ENCODE data around the gene THOC6. TPM values are rescaled to one million over a fixed set of nuclear protein-coding genes. Genes with fewer than 3 reads are reported as not detected.

Gene THOC6
- total and polyA plus RNA-seq, 9 of the 15 experiments (the other 6 are each of a cell fraction or from before 2014, with no cell fraction given) = 2.5 to 65.4 (median 42.3) TPM

GRCh38 chr16:3020247-3020603 is 3.6 kb upstream of the THOC6 start, which contains the start of gene TNFRSF12A (continued):
- no peak for TF ChIP-seq ZC3H4 (CRISPR knock-in tag; IDR thresholded peaks at IDR 0.05; ENCODE audit: borderline replicate concordance)
- TF ChIP-seq SRF (CRISPR knock-in tag; IDR thresholded peaks at IDR 0.05) = no peak
- TF ChIP-seq MIER1 (IDR thresholded peaks at IDR 0.05; ENCODE audit: low read depth) = no peak
- TF ChIP-seq KHSRP (IDR thresholded peaks at IDR 0.05) = no peak
- TF ChIP-seq CTCFL (IDR thresholded peaks at IDR 0.05; ENCODE audit: borderline replicate concordance, insufficient read depth, low read depth, low read length, poor library complexity, severe bottlenecking) = no peak
- TF ChIP-seq IRF2 (CRISPR knock-in tag; IDR thresholded peaks at IDR 0.05) = no peak
- no peak for TF ChIP-seq MCM2 (IDR thresholded peaks at IDR 0.05; ENCODE audit: low read depth)
- TF ChIP-seq PYGO2 (tag; IDR thresholded peaks at IDR 0.05) = no peak
- TF ChIP-seq ZBTB26 (CRISPR knock-in tag; IDR thresholded peaks at IDR 0.05) = no peak
- TF ChIP-seq TEAD1 (CRISPR knock-in tag; IDR thresholded peaks at IDR 0.05) = no peak
- TF ChIP-seq ATF1 (CRISPR knock-in tag; IDR thresholded peaks at IDR 0.05) = no peak
- no peak for TF ChIP-seq ATF1 (tag; IDR thresholded peaks at IDR 0.05)
- TF ChIP-seq CHCHD3 (CRISPR knock-in tag; IDR thresholded peaks at IDR 0.05) = no peak
- TF ChIP-seq FOXK1 (CRISPR knock-in tag; IDR thresholded peaks at IDR 0.05; ENCODE audit: borderline replicate concordance) = no peak
- no peak for TF ChIP-seq HNRNPL (IDR thresholded peaks at IDR 0.05; ENCODE audit: low read depth, low read length)
- peak; percentile 58; the same call in 1 of the 2 replicates for TF ChIP-seq CBX1 (IDR thresholded peaks at IDR 0.05; ENCODE audit: low read depth)
- no peak for TF ChIP-seq TARDBP (IDR thresholded peaks at IDR 0.05)
- TF ChIP-seq GMEB1 (CRISPR knock-in tag; IDR thresholded peaks at IDR 0.05) = 0 out of 2 replicates have a peak, but pooled peaks have one; percentile 7
- TF ChIP-seq CREB5 (CRISPR knock-in tag; IDR thresholded peaks at IDR 0.05) = no peak
- no peak for TF ChIP-seq POLR3A (IDR thresholded peaks at IDR 0.05; ENCODE audit: borderline replicate concordance, extremely low read depth, insufficient read depth, insufficient read length)
- no peak for TF ChIP-seq SREBF2 (CRISPR knock-in tag; IDR thresholded peaks at IDR 0.05)
- peak; percentile 84 for TF ChIP-seq RB1 (IDR thresholded peaks at IDR 0.05; ENCODE audit: low read depth)
- TF ChIP-seq ZFP36 (IDR thresholded peaks at IDR 0.05; ENCODE audit: low read depth, low read length, partially characterized antibody) = no peak
- TF ChIP-seq ILK (tag; IDR thresholded peaks at IDR 0.05; ENCODE audit: borderline replicate concordance, low read depth) = no peak
- TF ChIP-seq RFX1 (IDR thresholded peaks at IDR 0.05) = no peak
- 0 out of 2 replicates have a peak, but pooled peaks have one; percentile 56 for TF ChIP-seq L3MBTL2 (IDR thresholded peaks at IDR 0.05)

Measured in K562 (cell line).